LNCAP (cell line): Measurements from ENCODE around the gene TAOK3.
A peak's percentile ranks its signal among the peaks of the same experiment; 100 is the strongest.

ENCODE experiments used
- TF ChIP-seq, protein P1 (sequence below): fragments of 450-650 bp; IDR thresholded peaks from 2 replicates; pipeline ENCODE4 v1.5.1; 2017; ENCODE audit warnings: mild to moderate bottlenecking

The TAOK3 gene

DNA sequence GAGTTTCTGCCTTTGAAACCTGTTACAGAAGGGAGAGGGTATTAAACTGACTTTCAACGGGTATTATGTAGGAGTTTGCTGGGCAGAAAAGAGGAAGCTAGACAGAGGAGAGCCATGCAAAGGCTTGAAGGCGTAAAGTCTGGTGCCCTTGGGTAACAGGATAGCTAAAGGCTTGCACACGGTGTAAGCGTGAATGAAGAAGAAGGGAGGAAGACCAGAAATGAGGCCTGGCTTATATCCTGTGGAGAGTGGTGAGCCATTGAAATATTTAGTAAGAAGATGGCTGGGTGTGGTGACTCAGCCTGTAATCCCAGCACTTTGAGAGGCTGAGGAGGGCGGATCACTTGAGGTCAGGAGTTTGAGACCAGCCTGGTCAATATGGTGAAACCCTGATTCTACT lies 26.2 kb upstream of the TAOK3 start:
- TF ChIP-seq, protein P1, sequence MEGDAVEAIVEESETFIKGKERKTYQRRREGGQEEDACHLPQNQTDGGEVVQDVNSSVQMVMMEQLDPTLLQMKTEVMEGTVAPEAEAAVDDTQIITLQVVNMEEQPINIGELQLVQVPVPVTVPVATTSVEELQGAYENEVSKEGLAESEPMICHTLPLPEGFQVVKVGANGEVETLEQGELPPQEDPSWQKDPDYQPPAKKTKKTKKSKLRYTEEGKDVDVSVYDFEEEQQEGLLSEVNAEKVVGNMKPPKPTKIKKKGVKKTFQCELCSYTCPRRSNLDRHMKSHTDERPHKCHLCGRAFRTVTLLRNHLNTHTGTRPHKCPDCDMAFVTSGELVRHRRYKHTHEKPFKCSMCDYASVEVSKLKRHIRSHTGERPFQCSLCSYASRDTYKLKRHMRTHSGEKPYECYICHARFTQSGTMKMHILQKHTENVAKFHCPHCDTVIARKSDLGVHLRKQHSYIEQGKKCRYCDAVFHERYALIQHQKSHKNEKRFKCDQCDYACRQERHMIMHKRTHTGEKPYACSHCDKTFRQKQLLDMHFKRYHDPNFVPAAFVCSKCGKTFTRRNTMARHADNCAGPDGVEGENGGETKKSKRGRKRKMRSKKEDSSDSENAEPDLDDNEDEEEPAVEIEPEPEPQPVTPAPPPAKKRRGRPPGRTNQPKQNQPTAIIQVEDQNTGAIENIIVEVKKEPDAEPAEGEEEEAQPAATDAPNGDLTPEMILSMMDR, result no peak

DNA sequence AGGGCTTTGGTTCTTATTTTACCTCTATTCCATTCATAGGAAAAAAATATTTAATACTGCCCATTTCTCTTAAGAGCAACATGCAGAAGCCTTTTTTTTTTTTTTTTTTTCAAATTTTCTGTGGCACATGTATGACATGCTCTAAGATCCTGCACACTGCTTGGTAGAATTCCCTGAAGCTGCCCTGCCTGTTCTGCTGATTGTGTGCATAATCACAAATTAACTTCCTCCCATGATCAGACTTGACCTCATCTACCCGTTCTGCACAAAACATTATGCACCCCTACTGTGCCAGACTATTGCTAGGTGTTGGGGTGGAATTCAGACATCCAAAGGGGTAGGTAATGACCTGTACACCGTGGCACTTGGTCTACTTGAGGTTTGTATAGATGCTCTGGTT lies 25.8 kb upstream of the TAOK3 start:
- TF ChIP-seq, protein P1, result no peak

DNA sequence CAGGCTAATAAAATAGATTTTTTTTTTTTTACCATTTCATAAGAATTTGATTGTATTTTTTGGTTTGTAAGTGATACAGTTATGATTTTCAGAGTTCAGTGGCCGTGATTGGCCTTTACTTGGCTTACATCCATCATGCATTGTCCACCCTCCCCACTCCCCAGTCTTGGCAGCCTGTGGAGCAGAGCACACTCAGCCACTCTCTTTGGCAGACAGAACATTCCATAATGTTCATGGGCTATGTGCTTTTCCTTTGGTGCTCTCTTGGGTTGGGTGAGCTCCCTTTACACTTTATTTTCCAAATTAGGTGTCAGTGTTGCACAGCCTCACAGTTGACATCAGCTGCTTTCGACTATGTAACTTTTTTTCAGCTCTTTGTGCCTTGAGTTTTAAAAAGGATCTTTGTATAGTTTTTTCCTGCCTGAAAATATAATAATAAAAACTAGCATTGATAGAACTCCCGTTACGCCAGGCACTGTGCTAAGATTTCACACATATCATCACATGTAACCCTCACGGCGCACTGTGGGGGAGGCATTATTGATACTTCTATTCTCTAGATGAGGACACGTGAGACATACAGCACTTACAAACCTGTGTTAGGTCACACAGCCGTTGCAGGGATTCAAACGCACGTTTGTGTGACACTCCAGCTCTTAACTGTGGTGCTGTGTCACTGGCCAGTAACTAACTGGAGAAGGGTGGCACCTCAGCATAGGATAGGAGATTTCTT lies 25.2 kb upstream of the TAOK3 start:
- TF ChIP-seq, protein P1, result no peak

DNA sequence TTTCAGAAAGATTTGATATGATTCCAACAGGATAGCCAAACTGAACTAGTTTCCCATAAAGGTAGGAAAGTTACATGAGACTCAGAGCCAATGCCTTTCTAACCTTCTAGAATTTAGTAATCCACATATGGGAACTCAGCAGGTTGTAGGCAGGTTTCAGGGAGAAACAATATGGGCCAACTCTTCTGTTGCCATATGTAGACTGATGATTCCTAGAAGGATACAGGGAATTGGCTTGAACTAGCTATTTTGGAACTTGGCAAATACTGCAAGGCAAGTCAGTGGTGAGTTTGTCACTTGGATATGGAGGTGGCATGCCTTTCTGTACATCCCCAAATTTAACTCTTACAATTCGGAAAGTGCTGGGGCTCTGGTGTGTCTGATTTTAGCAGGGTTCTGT lies 19.1 kb upstream of the TAOK3 start:
- TF ChIP-seq, protein P1, result no peak

DNA sequence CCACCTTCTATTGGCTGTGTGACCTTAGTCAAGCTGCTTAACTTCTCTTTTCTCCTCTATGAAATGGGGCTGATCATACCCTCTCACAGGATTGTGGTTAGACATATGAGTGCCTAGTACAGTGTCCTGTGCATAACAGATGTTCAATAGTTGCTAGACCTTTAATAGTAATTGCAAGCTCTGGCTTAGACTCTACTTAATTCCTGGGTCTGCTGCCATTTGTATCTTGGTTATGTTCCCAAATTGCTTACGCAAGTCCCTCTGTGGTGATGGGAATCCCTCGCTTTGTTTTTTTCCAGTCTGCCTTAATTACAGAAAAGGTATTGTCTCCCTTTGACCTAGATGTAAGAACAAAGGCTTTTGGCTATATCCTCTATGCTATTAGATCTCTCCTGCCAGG lies 18.7 kb upstream of the TAOK3 start:
- TF ChIP-seq, protein P1, result no peak

DNA sequence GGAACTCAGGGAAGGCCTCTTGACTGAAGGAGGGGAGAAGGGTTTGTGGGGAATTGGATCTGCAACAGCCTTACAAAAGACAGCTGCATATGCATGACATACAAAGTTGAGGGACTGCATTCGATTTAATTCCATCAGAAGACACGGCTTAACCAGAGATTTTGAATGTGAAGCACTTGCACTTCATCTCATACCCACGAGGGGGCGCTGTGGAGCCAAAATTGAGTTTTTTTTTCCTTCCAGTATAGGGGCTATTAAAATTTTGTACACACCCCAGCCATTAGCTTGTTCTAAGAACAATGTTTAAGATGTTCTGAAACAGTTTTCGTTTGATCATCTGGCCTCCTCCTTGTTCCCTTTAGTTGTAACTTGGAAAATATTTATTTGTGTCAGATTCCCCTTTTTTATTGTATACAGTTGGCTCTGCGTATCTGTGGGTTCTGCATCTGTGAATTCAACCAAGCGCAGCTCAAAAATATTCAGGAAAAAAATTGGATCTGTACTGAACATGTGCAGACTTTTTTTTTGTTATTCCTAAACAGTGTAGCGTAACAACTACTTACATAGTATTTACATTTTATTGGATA lies 5.3 kb upstream of the TAOK3 start:
- TF ChIP-seq, protein P1, result peak; percentile 96

DNA sequence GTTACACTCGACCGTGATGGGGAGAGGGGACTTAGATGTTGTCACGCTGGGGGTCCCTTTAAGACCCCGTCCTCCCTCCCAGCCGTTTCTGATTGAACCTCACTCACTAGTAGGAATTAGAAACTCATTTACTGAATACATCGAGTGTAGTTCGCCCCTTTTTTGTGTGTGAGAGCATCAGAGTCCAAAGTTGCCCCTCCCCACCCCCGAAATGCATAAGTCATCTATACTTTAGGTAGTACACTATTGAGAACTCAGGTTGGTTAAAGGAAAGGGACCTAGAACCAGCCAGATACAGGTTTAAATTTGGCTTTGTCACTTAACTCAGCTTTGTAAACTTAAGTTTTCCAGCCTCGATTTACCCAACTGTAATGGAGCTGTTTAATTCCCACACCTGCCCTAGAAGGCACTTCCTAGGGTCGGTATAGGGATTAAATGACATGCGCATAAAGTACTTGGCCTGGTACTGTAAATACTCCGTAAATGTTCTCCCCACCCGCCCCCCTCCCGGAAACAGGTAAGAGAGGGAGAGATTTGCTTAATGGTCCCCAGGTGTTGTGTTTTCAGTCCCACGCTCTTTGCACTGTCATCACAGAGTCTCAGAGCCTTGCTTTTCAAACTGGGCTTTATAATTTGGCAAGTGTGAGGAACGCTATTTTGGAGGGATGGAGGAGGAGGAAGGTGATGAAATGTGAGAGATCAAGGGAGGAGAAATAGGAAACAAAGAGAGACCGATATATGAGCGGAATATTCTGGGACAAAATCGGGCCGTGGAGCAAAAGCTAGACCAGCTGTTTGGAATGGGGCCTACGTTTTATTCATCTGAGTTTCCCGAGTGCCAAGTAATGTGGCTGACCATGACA lies 4.5 kb upstream of the TAOK3 start:
- TF ChIP-seq, protein P1, result no peak
